HCT116 (cell line): ENCODE results near the gene TOMM34. TPM values are rescaled to one million over a fixed set of nuclear protein-coding genes. Genes with fewer than 3 reads are reported as not detected.

Source experiments
- ATAC-seq: fragments of 200-7000 bp; cut with Tn5 transposase; 2 replicates; pipeline ENCODE4 v1.9.1; 2020; ENCODE audit warnings: mild to moderate bottlenecking, moderate library complexity
- BruUV-seq: library from RNA; stranded (reverse); fragments of 400-500 nt; replicated peaks from 2 replicates; lab custom pipeline; 2021; lab: Mats Ljungman, UMichigan
- CTCF ChIA-PET: fragments of 300-600 bp; sonication (Branson Sonifier 250); formaldehyde crosslinking; loops from one replicate; lab custom pipeline; 2021; ENCODE audit warnings: antibody characterized with exemption; lab: Charles Lee
- POLR2A ChIA-PET: fragments of 300-600, 350-600 bp; sonication (Branson Sonifier 250); formaldehyde crosslinking; loops from one replicate; lab custom pipeline; 2021; ENCODE audit warnings: antibody characterized with exemption; lab: Charles Lee
- RAD21 ChIA-PET, 2 experiments: fragments of 300-600 bp; sonication (Branson Sonifier 250); formaldehyde crosslinking; loops; one replicate each; lab custom pipeline; 2023; ENCODE audit warnings: low total read pairs in 2 of 2; ENCODE audit not compliant: uncharacterized antibody in 2 of 2, unreplicated experiment in 2 of 2, low non-redundant PET in 1 of 2; lab: Charles Lee
- DNase-seq: peaks from one replicate; pipeline ENCODE4 v3.0.0-alpha.2; 2010; ENCODE audit warnings: low read depth, low spot score
- H2AFZ ChIP-seq: fragments of 200-600 bp; shearing (Covaris generic), sonication (generic); 2 replicates; pipeline ENCODE4 v1.6.1; 2017; ENCODE audit warnings: low read depth, mixed run types, mixed read lengths, antibody characterized with exemption, low read length; ENCODE audit not compliant: poor library complexity, severe bottlenecking
- H3K27ac ChIP-seq: 2 replicates; pipeline ENCODE4 v1.5.1; 2012; ENCODE audit warnings: low read depth, low read length
- H3K27me3 ChIP-seq: fragments of 200-600 bp; sonication (generic); 2 replicates; pipeline ENCODE4 v1.6.1; 2016; ENCODE audit warnings: mixed run types, low read length, mixed read lengths; ENCODE audit not compliant: insufficient read depth
- H3K36me3 ChIP-seq, 2 experiments: fragments of 200-500 bp in 1 of 2; fragments of 200-600 bp in 1 of 2; sonication (Bioruptor generic) in 1 of 2; sonication (generic) in 1 of 2; 2 replicates each; pipeline versions ENCODE4 v1.5.1 to v1.6.1; 2014 to 2016; ENCODE audit warnings: low read length in 2 of 2, inconsistent platforms in 1 of 2, mixed read lengths in 1 of 2, mixed run types in 1 of 2; ENCODE audit not compliant: insufficient read depth in 2 of 2, control insufficient read depth in 1 of 2
- H3K4me1 ChIP-seq, 2 experiments: fragments of 200-600 bp in 1 of 2; sonication (generic) in 1 of 2; 2 replicates each; pipeline versions ENCODE4 v1.5.1 to v1.6.1; 2012 to 2017; ENCODE audit warnings: low read length in 2 of 2, inconsistent platforms in 1 of 2, mild to moderate bottlenecking in 1 of 2, mixed read lengths in 1 of 2, mixed run types in 1 of 2, moderate library complexity in 1 of 2; ENCODE audit not compliant: insufficient read depth in 2 of 2, control insufficient read depth in 1 of 2
- H3K4me2 ChIP-seq: fragments of 200-600 bp; sonication (generic); 2 replicates; pipeline ENCODE4 v1.6.1; 2017; ENCODE audit warnings: mixed run types, low read length, mixed read lengths
- H3K4me3 ChIP-seq, 2 experiments: fragments of 200-600 bp in 1 of 2; sonication (generic) in 1 of 2; replicated peaks in 1 of 2; 2 replicates each; pipeline ENCODE4 v1.5.1; 2011 to 2016; ENCODE audit warnings: low read length in 2 of 2, control low read depth in 1 of 2, low read depth in 1 of 2, mild to moderate bottlenecking in 1 of 2, mixed read lengths in 1 of 2, mixed run types in 1 of 2
- H3K79me2 ChIP-seq: fragments of 200-600 bp; sonication (generic); 2 replicates; pipeline ENCODE4 v1.6.1; 2017; ENCODE audit warnings: mild to moderate bottlenecking, mixed run types, low read length, moderate library complexity, mixed read lengths; ENCODE audit not compliant: insufficient read depth
- H3K9ac ChIP-seq: fragments of 200-600 bp; sonication (generic); 2 replicates; pipeline ENCODE4 v1.6.1; 2016; ENCODE audit warnings: low read length, mixed read lengths
- H3K9me2 ChIP-seq: fragments of 200-600 bp; sonication (generic), shearing (Covaris generic); 2 replicates; pipeline ENCODE4 v1.6.1; 2017; ENCODE audit warnings: mixed run types, mild to moderate bottlenecking, moderate library complexity; ENCODE audit not compliant: insufficient read depth
- H3K9me3 ChIP-seq, 2 experiments: fragments of 200-500 bp in 1 of 2; fragments of 200-600 bp in 1 of 2; sonication (Bioruptor generic) in 1 of 2; sonication (generic) in 1 of 2; 2 replicates each; pipeline ENCODE4 v1.6.1; 2014 to 2017; ENCODE audit warnings: low read length in 2 of 2, mixed read lengths in 2 of 2, inconsistent platforms in 1 of 2, low read depth in 1 of 2, mild to moderate bottlenecking in 1 of 2, mixed run types in 1 of 2, moderate library complexity in 1 of 2; ENCODE audit not compliant: control insufficient read depth in 1 of 2, insufficient read depth in 1 of 2
- H4K20me1 ChIP-seq: fragments of 200-600 bp; sonication (generic), shearing (Covaris generic); 2 replicates; pipeline ENCODE4 v1.6.1; 2017; ENCODE audit warnings: mixed run types, mild to moderate bottlenecking, moderate library complexity; ENCODE audit not compliant: insufficient read depth
- ATF3 ChIP-seq: IDR thresholded peaks from 2 replicates; pipeline ENCODE4 v1.6.1; 2012
- CBX3 ChIP-seq: IDR thresholded peaks from 2 replicates; pipeline ENCODE4 v1.6.1; 2012; ENCODE audit warnings: low read depth
- CEBPB ChIP-seq: IDR thresholded peaks from 2 replicates; pipeline ENCODE4 v1.6.1; 2012; ENCODE audit warnings: low read depth
- CTCF ChIP-seq, 3 experiments: fragments of 200-600 bp in 1 of 3; sonication (generic) in 1 of 3; IDR thresholded peaks in 2 of 3; conservative IDR thresholded peaks in 1 of 3; 2 replicates each; pipeline ENCODE4 v1.5.1; 2012 to 2017; ENCODE audit warnings: low read depth in 2 of 3, low read length in 2 of 3, antibody characterized with exemption in 1 of 3, borderline replicate concordance in 1 of 3, control low read depth in 1 of 3, mild to moderate bottlenecking in 1 of 3, mixed read lengths in 1 of 3, mixed run types in 1 of 3, moderate library complexity in 1 of 3; ENCODE audit not compliant: insufficient read depth in 1 of 3
- EGR1 ChIP-seq: IDR thresholded peaks from 2 replicates; pipeline ENCODE4 v1.6.1; 2012; ENCODE audit warnings: low read depth
- EZH2 ChIP-seq: fragments of 200-600 bp; sonication (generic); IDR thresholded peaks from 2 replicates; pipeline ENCODE4 v1.6.1; 2017; ENCODE audit warnings: antibody characterized with exemption, mixed run types
- EZH2phosphoT487 ChIP-seq: fragments of 200-600 bp; IDR thresholded peaks from 2 replicates; pipeline ENCODE4 v1.6.1; 2018; ENCODE audit warnings: antibody characterized with exemption, borderline replicate concordance
- FOSL1 ChIP-seq: IDR thresholded peaks from 2 replicates; pipeline ENCODE4 v1.6.1; 2012; ENCODE audit warnings: low read depth
- RAD21 ChIP-seq: IDR thresholded peaks from 2 replicates; pipeline ENCODE4 v1.6.1; 2012; ENCODE audit warnings: low read depth, mild to moderate bottlenecking
- REST ChIP-seq: IDR thresholded peaks from 2 replicates; pipeline ENCODE4 v1.6.1; 2012; ENCODE audit warnings: low read depth
- YY1 ChIP-seq: IDR thresholded peaks from 2 replicates; pipeline ENCODE4 v1.6.1; 2011; ENCODE audit warnings: low read length, low read depth, moderate library complexity, mild to moderate bottlenecking; ENCODE audit not compliant: insufficient replicate concordance; ENCODE audit errors: extremely low read depth
- ZBTB33 ChIP-seq: IDR thresholded peaks from 2 replicates; pipeline ENCODE4 v1.6.1; 2011; ENCODE audit warnings: mild to moderate bottlenecking, low read length, moderate library complexity; ENCODE audit not compliant: insufficient replicate concordance; ENCODE audit errors: extremely low read depth
- ZFX ChIP-seq: fragments of 450-650 bp; IDR thresholded peaks from 2 replicates; pipeline ENCODE4 v1.6.1; 2017
- intact Hi-C: fragments of 100-400 bp; cut with micrococcal nuclease; formaldehyde crosslinking; loops from 2 replicates; pipeline ENCODE4 v1.10.0; 2022
- total RNA-seq: library from RNA; stranded (reverse); gene quantifications from one replicate; pipeline ENCODE4 v1.2.1, GENCODE V29; 2021; ENCODE audit not compliant: unreplicated experiment

TOMM34 gene
- total RNA-seq, 1 experiment from 2014 or later: 51.7 TPM

- TF ChIP-seq FOSL1 (no peak), YY1 (no peak), ZBTB33 (no peak), CEBPB (no peak), RAD21 (no peak), EZH2phosphoT487 (no peak), EGR1 (no peak), CTCF (IDR thresholded peaks at IDR 0.05 in 2 of 3, conservative IDR thresholded peaks at IDR 0.05 in 1 of 3; ENCODE audit: borderline replicate concordance in 1 of 3, insufficient read depth in 1 of 3, low read depth in 2 of 3, low read length in 2 of 3) (no peak), REST (no peak), ZFX (no peak), ATF3 (no peak), CBX3 (no peak), EZH2 (no peak)
- Histone ChIP-seq H3K4me1 (no peaks in the 10 kb centered on the region), H3K9ac (no peak overlapping the region), H3K27me3 (no peaks in the 10 kb centered on the region), H2AFZ (no peak overlapping the region), H3K36me3 (peaks cover 27 to 29% of the 10 kb centered on the region in 2 experiments; a peak in 3 of 4 replicates), H3K27ac (no peak overlapping the region), H3K9me3 (no peaks in the 10 kb centered on the region), H4K20me1 (no peaks in the 10 kb centered on the region), H3K9me2 (no peaks in the 10 kb centered on the region), H3K79me2 (no peaks in the 10 kb centered on the region), H3K4me2 (no peak overlapping the region), H3K4me3 (no peak overlapping the region)
- intact Hi-C loops: no loop called here
- ChIA-PET POLR2A (interaction anchor here (1.3 kb wide), 1 partner anchor 14 kb away, joined by 3 read pairs; no protein-coding TSS in a partner anchor), RAD21 (no interaction called here), CTCF (no interaction called here)
- no TSS peak for BruUV-seq
- ATAC-seq (no peak), DNase-seq (no peak)
These were observed 27.3 kb downstream of the TOMM34 start for GRCh38 chr20:44932916-44933315.
